Endothelial cell of umbilical vein (primary cell): ENCODE measurements around the gene DCLK3. TPM values are rescaled to one million over a fixed set of nuclear protein-coding genes. Genes with fewer than 3 reads are reported as not detected.

Experiments used
- BruUV-seq: library from RNA; stranded (reverse); fragments of 400-500 nt; replicated peaks from 2 replicates; lab custom pipeline; 2021; lab: Mats Ljungman, UMichigan
- CTCF ChIA-PET: fragments of 300-600, 350-600 bp; sonication (Branson Sonifier 250); formaldehyde crosslinking; loops from one replicate; lab custom pipeline; 2021; ENCODE audit warnings: antibody characterized with exemption, inconsistent platforms; lab: Charles Lee
- POLR2A ChIA-PET: fragments of 300-600, 350-600 bp; sonication (Branson Sonifier 250); formaldehyde crosslinking; loops from one replicate; lab custom pipeline; 2021; ENCODE audit warnings: antibody characterized with exemption, inconsistent platforms; lab: Charles Lee
- DNase-seq: peaks from one replicate; pipeline ENCODE4 v3.0.0-alpha.2; 2011; ENCODE audit warnings: low read depth, low spot score
- FAIRE-seq: peaks from 2 replicates; lab custom pipeline; 2011; peaks lifted over from hg19 to GRCh38; lab: Jason Lieb, UNC
- H2AFZ ChIP-seq: 2 replicates; pipeline ENCODE4 v1.6.0; 2012; ENCODE audit warnings: low read depth, low read length, control low read depth, inconsistent platforms
- H3K27ac ChIP-seq: 2 replicates; pipeline ENCODE4 v1.5.1; 2011; ENCODE audit warnings: low read depth, mild to moderate bottlenecking, control low read depth, low read length, moderate library complexity; ENCODE audit not compliant: insufficient read depth
- H3K27me3 ChIP-seq, 2 experiments: 2 replicates each; pipeline versions ENCODE4 v1.6.0 to v1.6.1; 2011; ENCODE audit warnings: low read length in 2 of 2, mixed read lengths in 1 of 2; ENCODE audit not compliant: control insufficient read depth in 2 of 2, insufficient read depth in 2 of 2
- H3K36me3 ChIP-seq, 2 experiments: 2 replicates in 1 of 2; 3 replicates in 1 of 2; pipeline ENCODE4 v1.5.1; 2011; ENCODE audit warnings: low read length in 2 of 2, mild to moderate bottlenecking in 1 of 2, moderate library complexity in 1 of 2; ENCODE audit not compliant: control insufficient read depth in 2 of 2, insufficient read depth in 2 of 2; ENCODE audit errors: extremely low read depth in 1 of 2
- H3K4me1 ChIP-seq: 3 replicates; pipeline ENCODE4 v1.5.1; 2011; ENCODE audit warnings: mild to moderate bottlenecking, low read length; ENCODE audit not compliant: control insufficient read depth, insufficient read depth; ENCODE audit errors: extremely low read depth
- H3K4me2 ChIP-seq: 2 replicates; pipeline ENCODE4 v1.6.1; 2011; ENCODE audit warnings: low read length, control low read depth, mixed read lengths; ENCODE audit not compliant: insufficient read depth
- H3K4me3 ChIP-seq, 3 experiments: fragments of 200-600 bp in 1 of 3; sonication (generic), shearing (Covaris generic) in 1 of 3; replicated peaks in 1 of 3; 2 replicates each; pipeline ENCODE4 v1.5.1; 2011 to 2016; ENCODE audit warnings: control low read depth in 3 of 3, low read length in 3 of 3, mild to moderate bottlenecking in 2 of 3, inconsistent platforms in 1 of 3, low read depth in 1 of 3, moderate library complexity in 1 of 3; ENCODE audit not compliant: insufficient read depth in 1 of 3
- H3K79me2 ChIP-seq: 2 replicates; pipeline ENCODE4 v1.6.0; 2012; ENCODE audit warnings: low read length, inconsistent platforms; ENCODE audit not compliant: control insufficient read depth, insufficient read depth
- H3K9ac ChIP-seq: replicated peaks from 2 replicates; pipeline ENCODE3; 2011; ENCODE audit warnings: low read length, control low read depth; ENCODE audit not compliant: insufficient read depth; ENCODE audit errors: extremely low read depth
- H3K9me1 ChIP-seq: replicated peaks from 3 replicates; pipeline ENCODE4 v1.6.0; 2011; ENCODE audit warnings: mild to moderate bottlenecking, low read length; ENCODE audit not compliant: control insufficient read depth, insufficient read depth; ENCODE audit errors: extremely low read depth
- H3K9me3 ChIP-seq: replicated peaks from 2 replicates; pipeline ENCODE4 v1.5.1; 2012; ENCODE audit warnings: low read length, inconsistent platforms; ENCODE audit not compliant: control insufficient read depth, insufficient read depth
- H4K20me1 ChIP-seq: replicated peaks from 2 replicates; pipeline ENCODE3; 2011; ENCODE audit warnings: mild to moderate bottlenecking, low read length; ENCODE audit not compliant: control insufficient read depth, insufficient read depth; ENCODE audit errors: extremely low read depth
- CTCF ChIP-seq, 2 donors: IDR thresholded peaks; 1 replicate in 1 of 2; 2 replicates in 1 of 2; pipeline ENCODE4 v1.5.1; 2011; ENCODE audit warnings: low read length in 2 of 2, mild to moderate bottlenecking in 2 of 2, moderate library complexity in 2 of 2, control low read depth in 1 of 2, inconsistent platforms in 1 of 2, low read depth in 1 of 2; ENCODE audit not compliant: insufficient read depth in 1 of 2; ENCODE audit errors: extremely low read depth in 1 of 2
- EZH2 ChIP-seq: IDR thresholded peaks from 2 replicates; pipeline ENCODE4 v1.6.1; 2012; ENCODE audit warnings: borderline replicate concordance, low read depth, mild to moderate bottlenecking, moderate library complexity, low read length, inconsistent platforms; ENCODE audit not compliant: severe bottlenecking
- FOS ChIP-seq: IDR thresholded peaks from 2 replicates; pipeline ENCODE4 v1.6.1; 2011; ENCODE audit warnings: mild to moderate bottlenecking, low read length, moderate library complexity, borderline replicate concordance; ENCODE audit not compliant: insufficient read depth
- GATA2 ChIP-seq: IDR thresholded peaks from 2 replicates; pipeline ENCODE4 v1.7.0; 2011; ENCODE audit warnings: low read depth, mild to moderate bottlenecking, moderate library complexity, mixed read lengths, low read length; ENCODE audit not compliant: insufficient read length, insufficient read depth
- JUN ChIP-seq: IDR thresholded peaks from 2 replicates; pipeline ENCODE4 v1.6.1; 2011; ENCODE audit warnings: borderline replicate concordance, low read depth; ENCODE audit not compliant: insufficient read length, insufficient read depth
- MAX ChIP-seq: IDR thresholded peaks from 2 replicates; pipeline ENCODE4 v1.6.1; 2011; ENCODE audit not compliant: insufficient read depth, insufficient read length
- MYC ChIP-seq: IDR thresholded peaks from one replicate; pipeline ENCODE4 v1.6.1; 2011; ENCODE audit warnings: mild to moderate bottlenecking, low read depth, low read length
- POLR2A ChIP-seq: IDR thresholded peaks from 2 replicates; pipeline ENCODE4 v1.6.1; 2012; ENCODE audit warnings: low read depth, mild to moderate bottlenecking, control low read depth, low read length
- POLR2AphosphoS5 ChIP-seq: IDR thresholded peaks from 2 replicates; pipeline ENCODE4 v1.6.1; 2012; ENCODE audit warnings: low read depth, mild to moderate bottlenecking, control low read depth, low read length, moderate library complexity; ENCODE audit not compliant: insufficient read depth
- dilution Hi-C: fragments of 300-500 bp; cut with MboI; formaldehyde crosslinking; loops from one replicate; pipeline ENCODE4 v1.15.0; 2019; ENCODE audit warnings: low sequenced_read_pairs; ENCODE audit not compliant: extremely low pct_ligation_motif_present
- intact Hi-C: fragments of 100-400 bp; cut with micrococcal nuclease; formaldehyde crosslinking; loops from one replicate; pipeline ENCODE4 v1.10.0; 2022
- polyA plus RNA-seq, 4 experiments: library from polyadenylated mRNA; depleted of rRNA in 3 of 4; stranded (reverse) in 3 of 4; unstranded in 1 of 4; fragments of >200 nt; gene quantifications; 2 replicates each; pipeline versions ENCODE4 v1.2.1 to v1.2.3, GENCODE V29; 2011 to 2012; ENCODE audit warnings: missing spikeins in 1 of 4
- total RNA-seq: library from RNA; stranded (reverse); gene quantifications from 2 replicates; pipeline ENCODE4 v1.2.3, GENCODE V29; 2021

The DCLK3 gene
- total and polyA plus RNA-seq, 2 donors (not counting 3 experiments of a cell fraction or from before 2014, with no cell fraction given) = not detected

DNA sequence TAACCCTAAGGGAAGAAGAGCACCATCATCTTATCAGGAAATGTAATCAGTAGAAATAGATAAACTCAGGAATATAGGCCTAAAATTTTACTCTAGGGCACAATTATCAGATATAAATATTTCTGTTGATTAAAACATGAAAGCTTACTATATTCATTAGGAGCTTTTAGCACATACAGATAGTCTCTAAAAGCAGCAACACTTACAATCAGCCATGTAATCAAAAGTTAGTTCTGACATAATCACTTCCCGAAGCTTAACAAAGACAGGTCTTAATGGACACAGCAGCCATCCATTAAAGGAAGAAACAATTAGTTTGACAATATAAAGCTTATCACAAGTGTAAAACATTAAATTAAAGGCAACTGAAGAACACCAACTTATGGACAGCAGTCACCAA lies 30.6 kb downstream of the DCLK3 start:
- Histone ChIP-seq H2AFZ (no peak overlapping the region), H3K4me1 (no peaks in the 10 kb centered on the region), H3K9me1 (no peaks in the 10 kb centered on the region), H3K9ac (no peak overlapping the region), H3K27me3 (no peaks in the 10 kb centered on the region), H3K27ac (no peak overlapping the region), H3K9me3 (no peaks in the 10 kb centered on the region), H3K4me3 (no peak overlapping the region), H4K20me1 (no peaks in the 10 kb centered on the region), H3K4me2 (no peak overlapping the region), H3K79me2 (no peaks in the 10 kb centered on the region), H3K36me3 (no peaks in the 10 kb centered on the region)
- dilution Hi-C loops = no loop called here
- TF ChIP-seq POLR2AphosphoS5 = no peak
- no peak for TF ChIP-seq FOS
- no peak for TF ChIP-seq EZH2
- no peak for TF ChIP-seq CTCF (IDR thresholded peaks at IDR 0.05; ENCODE audit: extremely low read depth in 1 of 2, insufficient read depth in 1 of 2, low read depth in 1 of 2, low read length in 2 of 2)
- TF ChIP-seq POLR2A = no peak
- no peak for TF ChIP-seq JUN
- TF ChIP-seq MYC = no peak
- TF ChIP-seq GATA2 = no peak
- no peak for TF ChIP-seq MAX
- CTCF ChIA-PET = interaction anchor here (0.9 to 5.2 kb wide), 5 partner anchors 11 to 1046 kb away, joined by 3 to 30 read pairs (median 5); no protein-coding TSS in a partner anchor
- intact Hi-C loops = no loop called here
- no peak for DNase-seq
- POLR2A ChIA-PET = interaction anchor here (0.6 kb wide), 2 partner anchors 233 to 1006 kb away, joined by 4 to 5 read pairs; no protein-coding TSS in a partner anchor
- FAIRE-seq = no peak
- BruUV-seq = no TSS peak
